DND-41 (cell line): ENCODE measurements around the gene EPN2.

ENCODE experiments used
- ATAC-seq: fragments of 200-7000 bp; cut with Tn5 transposase; 3 replicates; pipeline ENCODE4 v1.9.1; 2021; ENCODE audit warnings: low read depth; ENCODE audit not compliant: insufficient read depth
- DNase-seq: peaks from one replicate; pipeline ENCODE4 v3.0.0-alpha.2; 2020
- H2AFZ ChIP-seq: 2 replicates; pipeline ENCODE4 v1.6.0; 2012; ENCODE audit warnings: low read depth, low read length
- H3K27ac ChIP-seq: 2 replicates; pipeline ENCODE4 v1.5.1; 2012; ENCODE audit warnings: low read length, inconsistent platforms
- H3K27me3 ChIP-seq: fragments of 200-600 bp; sonication (generic); 2 replicates; pipeline ENCODE4 v1.6.0; 2012; ENCODE audit warnings: low read length, mild to moderate bottlenecking, inconsistent platforms; ENCODE audit not compliant: insufficient read depth, poor library complexity
- H3K36me3 ChIP-seq: 2 replicates; pipeline ENCODE4 v1.5.1; 2012; ENCODE audit warnings: low read length, inconsistent platforms; ENCODE audit not compliant: insufficient read depth
- H3K4me1 ChIP-seq: 2 replicates; pipeline ENCODE4 v1.5.1; 2012; ENCODE audit warnings: mild to moderate bottlenecking, low read length; ENCODE audit not compliant: insufficient read depth
- H3K4me2 ChIP-seq: 2 replicates; pipeline ENCODE4 v1.6.0; 2012; ENCODE audit warnings: mild to moderate bottlenecking, moderate library complexity, low read length, inconsistent platforms; ENCODE audit not compliant: insufficient read depth
- H3K4me3 ChIP-seq, 2 experiments: fragments of 200-600 bp in 1 of 2; shearing (Covaris generic) in 1 of 2; 2 replicates each; pipeline ENCODE4 v1.5.1; 2012 to 2016; ENCODE audit warnings: inconsistent platforms in 2 of 2, low read length in 2 of 2, mild to moderate bottlenecking in 2 of 2, low read depth in 1 of 2, moderate library complexity in 1 of 2
- H3K79me2 ChIP-seq: 2 replicates; pipeline ENCODE4 v1.6.0; 2012; ENCODE audit warnings: low read length, inconsistent platforms; ENCODE audit not compliant: insufficient read depth
- H3K9ac ChIP-seq: 2 replicates; pipeline ENCODE4 v1.6.0; 2012; ENCODE audit warnings: low read depth, mild to moderate bottlenecking, inconsistent platforms, low read length, moderate library complexity
- H3K9me3 ChIP-seq: 2 replicates; pipeline ENCODE4 v1.5.1; 2012; ENCODE audit warnings: low read length, moderate library complexity, mild to moderate bottlenecking, inconsistent platforms; ENCODE audit not compliant: insufficient read depth, severe bottlenecking
- H4K20me1 ChIP-seq: 2 replicates; pipeline ENCODE4 v1.6.0; 2012; ENCODE audit warnings: low read length; ENCODE audit not compliant: insufficient read depth
- CTCF ChIP-seq: IDR thresholded peaks from 2 replicates; pipeline ENCODE4 v1.5.1; 2012; ENCODE audit warnings: borderline replicate concordance, low read length, moderate library complexity, mild to moderate bottlenecking; ENCODE audit not compliant: poor library complexity, severe bottlenecking; ENCODE audit errors: extremely low read depth
- EZH2 ChIP-seq: IDR thresholded peaks from 3 replicates; pipeline ENCODE4 v1.6.1; 2012; ENCODE audit warnings: borderline replicate concordance, low read depth, mild to moderate bottlenecking, moderate library complexity, low read length, inconsistent platforms; ENCODE audit not compliant: severe bottlenecking

EPN2 gene

GRCh38 chr17:19298569-19299213, 61.5 kb downstream of the EPN2 start:
- no peak overlapping the region for H2AFZ ChIP-seq
- no peak overlapping the region for H3K4me2 ChIP-seq
- H3K9ac ChIP-seq, result no peak overlapping the region
- H3K27ac ChIP-seq, result no peak overlapping the region
- no peak for TF ChIP-seq EZH2
- no peak for TF ChIP-seq CTCF
- no peak for DNase-seq
- H4K20me1 ChIP-seq, result peaks cover 39% of the 10 kb centered on the region
- no peak overlapping the region for H3K4me3 ChIP-seq
- no peaks in the 10 kb centered on the region for H3K4me1 ChIP-seq
- H3K36me3 ChIP-seq, result no peaks in the 10 kb centered on the region
- no peaks in the 10 kb centered on the region for H3K79me2 ChIP-seq
- ATAC-seq, result no peak
- peaks cover 41% of the 10 kb centered on the region for H3K27me3 ChIP-seq
- H3K9me3 ChIP-seq, result no peaks in the 10 kb centered on the region

DNA sequence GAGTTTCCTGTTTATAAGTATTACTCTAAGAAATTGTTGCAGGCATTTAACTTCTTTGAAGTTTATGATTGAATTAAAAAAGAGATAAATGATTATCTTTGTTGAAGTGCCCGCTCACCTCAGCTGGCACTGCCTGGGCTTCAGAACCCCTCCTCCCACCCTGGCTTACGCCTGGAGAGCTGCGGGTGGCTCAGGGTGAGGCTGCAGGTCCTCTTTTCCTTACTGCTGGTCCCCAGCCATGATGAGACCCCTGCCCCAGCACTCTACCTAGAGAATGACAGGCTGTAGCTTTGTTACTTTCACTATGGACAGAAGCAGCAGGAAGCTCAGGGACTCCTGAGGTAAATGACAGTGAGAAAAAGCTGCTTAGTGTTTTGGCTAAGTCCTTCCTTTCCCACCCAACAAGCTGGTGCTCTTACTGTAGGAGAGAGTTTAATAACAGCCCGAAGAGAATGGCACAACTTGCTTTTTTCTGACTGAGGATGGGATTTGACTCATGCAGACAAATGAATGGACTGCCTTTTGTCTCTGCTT, 62.1 kb downstream of the EPN2 start:
- Histone ChIP-seq H3K79me2 (no peaks in the 10 kb centered on the region), H3K36me3 (no peaks in the 10 kb centered on the region), H3K4me3 (no peak overlapping the region), H3K9me3 (no peaks in the 10 kb centered on the region), H3K27me3 (peaks cover 41% of the 10 kb centered on the region), H3K4me1 (no peaks in the 10 kb centered on the region; the same call in 1 of the 2 replicates), H2AFZ (no peak overlapping the region), H3K4me2 (no peak overlapping the region), H3K9ac (no peak overlapping the region), H4K20me1 (peaks cover 41% of the 10 kb centered on the region), H3K27ac (no peak overlapping the region)
- ATAC-seq (no peak), DNase-seq (no peak)
- TF ChIP-seq EZH2 (no peak), CTCF (no peak)

DNA sequence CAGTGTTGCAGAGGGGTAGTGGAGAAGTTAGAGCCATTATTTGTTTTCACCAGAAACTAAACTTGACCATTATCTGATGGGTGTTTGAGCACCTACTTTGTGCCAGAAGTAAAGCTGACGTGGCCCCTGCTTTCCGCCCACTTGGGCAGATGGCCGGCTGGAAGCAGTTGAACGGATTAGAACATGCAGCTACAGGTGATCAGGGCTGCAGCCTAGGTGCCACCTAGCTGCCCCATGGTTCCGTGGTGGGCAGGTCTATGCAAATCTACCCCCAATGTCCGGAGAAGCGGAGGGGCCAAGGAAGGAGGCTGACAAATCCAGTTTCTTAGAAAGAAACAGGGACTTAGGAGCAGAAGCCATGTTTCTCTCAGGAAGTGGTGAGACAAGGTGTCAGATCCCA, 62.7 kb downstream of the EPN2 start:
- Histone ChIP-seq H3K9ac (no peak overlapping the region), H3K79me2 (no peaks in the 10 kb centered on the region), H4K20me1 (peaks cover 45% of the 10 kb centered on the region), H3K4me1 (peaks cover 5% of the 10 kb centered on the region), H3K36me3 (no peaks in the 10 kb centered on the region), H3K4me3 (no peak overlapping the region), H3K4me2 (no peak overlapping the region), H2AFZ (no peak overlapping the region), H3K9me3 (no peaks in the 10 kb centered on the region), H3K27me3 (peaks cover 41% of the 10 kb centered on the region), H3K27ac (no peak overlapping the region)
- TF ChIP-seq EZH2 (no peak), CTCF (no peak)
- DNase-seq (no peak), ATAC-seq (no peak)
